Measurements from ENCODE around the gene HGFAC. TPM values are rescaled to one million over a fixed set of nuclear protein-coding genes. Genes with fewer than 3 reads are reported as not detected.
A peak's percentile ranks its signal among the peaks of the same experiment; 100 is the strongest.

Gene HGFAC
- total RNA-seq, 1 donor from 2014 or later, result 1.2 TPM

GRCh38 chr4:3413217-3413671 is 28.5 kb upstream of the HGFAC start:
- peaks cover 4% of the 10 kb centered on the region for H3K4me1 ChIP-seq
- H3K36me3 ChIP-seq, result peaks cover 29% of the 10 kb centered on the region
- H3K27me3 ChIP-seq, result no peaks in the 10 kb centered on the region
- no peak overlapping the region for H3K4me3 ChIP-seq
- no peaks in the 10 kb centered on the region for H3K9me3 ChIP-seq
- TF ChIP-seq, protein P1, sequence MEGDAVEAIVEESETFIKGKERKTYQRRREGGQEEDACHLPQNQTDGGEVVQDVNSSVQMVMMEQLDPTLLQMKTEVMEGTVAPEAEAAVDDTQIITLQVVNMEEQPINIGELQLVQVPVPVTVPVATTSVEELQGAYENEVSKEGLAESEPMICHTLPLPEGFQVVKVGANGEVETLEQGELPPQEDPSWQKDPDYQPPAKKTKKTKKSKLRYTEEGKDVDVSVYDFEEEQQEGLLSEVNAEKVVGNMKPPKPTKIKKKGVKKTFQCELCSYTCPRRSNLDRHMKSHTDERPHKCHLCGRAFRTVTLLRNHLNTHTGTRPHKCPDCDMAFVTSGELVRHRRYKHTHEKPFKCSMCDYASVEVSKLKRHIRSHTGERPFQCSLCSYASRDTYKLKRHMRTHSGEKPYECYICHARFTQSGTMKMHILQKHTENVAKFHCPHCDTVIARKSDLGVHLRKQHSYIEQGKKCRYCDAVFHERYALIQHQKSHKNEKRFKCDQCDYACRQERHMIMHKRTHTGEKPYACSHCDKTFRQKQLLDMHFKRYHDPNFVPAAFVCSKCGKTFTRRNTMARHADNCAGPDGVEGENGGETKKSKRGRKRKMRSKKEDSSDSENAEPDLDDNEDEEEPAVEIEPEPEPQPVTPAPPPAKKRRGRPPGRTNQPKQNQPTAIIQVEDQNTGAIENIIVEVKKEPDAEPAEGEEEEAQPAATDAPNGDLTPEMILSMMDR (IDR thresholded peaks at IDR 0.05), result no peak
- ATAC-seq (no peak), DNase-seq (peak; percentile 49)
- no peak overlapping the region for H3K27ac ChIP-seq
- intact Hi-C loops (cut with DNase I), result no loop called here

DNA sequence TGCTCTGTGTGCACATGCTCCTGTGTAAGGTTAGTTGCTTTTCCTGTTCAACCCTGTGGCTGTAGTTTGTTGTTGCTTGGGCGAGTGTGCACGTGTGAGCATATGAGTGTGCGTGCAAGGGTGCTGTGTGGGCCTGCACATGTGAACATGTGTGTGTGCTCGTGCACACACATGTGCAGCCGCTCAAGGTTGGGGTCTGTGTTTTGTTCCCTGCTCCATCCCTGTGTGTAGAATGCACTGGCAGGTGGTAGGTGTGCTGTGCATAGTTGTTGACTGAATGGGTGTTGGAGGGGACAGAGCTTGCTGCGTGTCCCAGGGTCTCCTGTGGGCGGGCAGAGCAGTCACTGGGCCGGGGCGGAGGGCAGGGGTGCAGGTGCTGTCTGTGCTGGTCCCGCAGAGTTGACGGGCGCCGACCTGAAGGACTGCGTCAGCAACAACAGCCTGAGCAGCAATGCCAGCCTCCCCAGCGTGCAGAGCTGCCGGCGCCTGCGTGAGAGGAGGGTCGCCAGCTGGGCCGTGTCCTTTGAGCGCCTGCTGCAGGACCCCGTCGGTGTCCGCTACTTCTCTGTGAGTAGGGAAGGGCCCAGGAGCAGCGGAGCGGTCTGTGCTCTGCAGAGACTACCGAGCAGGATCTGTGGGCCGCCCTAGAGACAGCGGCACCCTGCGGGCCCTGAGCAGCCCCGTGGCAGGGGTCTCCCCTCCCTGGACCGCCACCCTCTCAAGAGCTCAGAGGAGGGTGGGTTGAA is 27.9 kb upstream of the HGFAC start:
- Histone ChIP-seq H3K27me3 (no peaks in the 10 kb centered on the region), H3K9me3 (no peaks in the 10 kb centered on the region), H3K27ac (no peak overlapping the region), H3K4me1 (peaks cover 4% of the 10 kb centered on the region), H3K4me3 (no peak overlapping the region), H3K36me3 (peaks cover 33% of the 10 kb centered on the region)
- TF ChIP-seq, protein P1 (IDR thresholded peaks at IDR 0.05), result no peak
- no peak for ATAC-seq
- intact Hi-C loops (cut with DNase I), result no loop called here
- DNase-seq, result peak; percentile 49

DNA sequence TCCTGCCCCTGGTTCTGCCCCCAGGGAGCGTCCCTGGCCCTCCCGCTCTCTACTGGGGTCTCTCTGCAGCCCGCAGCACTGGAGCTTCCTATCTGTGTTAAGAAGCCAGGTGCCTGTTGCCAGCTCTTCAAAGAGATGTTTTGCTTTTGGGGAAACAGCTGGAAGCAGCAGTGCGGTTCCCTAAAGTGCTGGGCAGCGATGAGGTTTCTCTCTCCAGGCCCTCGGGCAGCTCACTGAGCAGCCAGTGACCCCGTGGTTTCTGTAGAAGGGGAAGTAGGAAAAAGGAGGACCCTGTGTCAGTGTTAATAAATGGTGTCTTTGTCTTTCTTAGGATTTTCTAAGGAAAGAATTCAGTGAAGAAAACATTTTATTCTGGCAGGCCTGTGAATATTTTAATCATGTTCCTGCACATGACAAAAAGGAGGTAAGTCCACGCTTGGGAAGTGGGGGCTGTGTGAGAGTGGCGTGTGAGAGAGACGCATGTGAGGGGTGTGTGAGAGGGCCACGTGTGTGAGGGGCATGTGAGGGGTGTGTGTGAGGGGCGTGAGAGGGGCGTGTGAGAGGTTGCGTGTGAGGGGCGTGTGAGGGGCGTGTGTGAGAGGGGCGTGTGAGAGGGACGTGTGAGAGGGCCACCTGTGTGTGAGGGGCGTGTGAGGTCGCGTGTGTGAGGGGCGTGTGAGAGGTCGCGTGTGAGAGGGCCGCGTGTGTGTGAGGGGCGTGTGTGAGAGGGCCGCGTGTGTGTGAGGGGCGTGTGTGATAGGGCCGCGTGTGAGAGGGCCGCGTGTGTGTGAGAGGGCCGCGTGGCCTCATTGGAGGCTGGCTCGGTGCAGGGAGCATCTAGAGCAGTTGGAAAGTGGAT is 27.1 kb upstream of the HGFAC start:
- peak; percentile 57 for DNase-seq
- TF ChIP-seq, protein P1 (IDR thresholded peaks at IDR 0.05), result no peak
- Histone ChIP-seq H3K4me3 (no peak overlapping the region), H3K4me1 (peaks cover 4% of the 10 kb centered on the region), H3K27me3 (no peaks in the 10 kb centered on the region), H3K27ac (no peak overlapping the region), H3K36me3 (peaks cover 35% of the 10 kb centered on the region), H3K9me3 (no peaks in the 10 kb centered on the region)
- intact Hi-C loops (cut with DNase I), result no loop called here
- ATAC-seq, result peak; percentile 37

GRCh38 chr4:3415471-3416141 is 26.2 kb upstream of the HGFAC start:
- peak; percentile 62 for DNase-seq
- Histone ChIP-seq H3K27ac (no peak overlapping the region), H3K9me3 (no peaks in the 10 kb centered on the region), H3K4me3 (no peak overlapping the region), H3K36me3 (peaks cover 45% of the 10 kb centered on the region), H3K4me1 (peaks cover 4% of the 10 kb centered on the region), H3K27me3 (no peaks in the 10 kb centered on the region)
- intact Hi-C loops (cut with DNase I), result no loop called here
- no peak for ATAC-seq
- TF ChIP-seq, protein P1 (IDR thresholded peaks at IDR 0.05), result no peak

DNA sequence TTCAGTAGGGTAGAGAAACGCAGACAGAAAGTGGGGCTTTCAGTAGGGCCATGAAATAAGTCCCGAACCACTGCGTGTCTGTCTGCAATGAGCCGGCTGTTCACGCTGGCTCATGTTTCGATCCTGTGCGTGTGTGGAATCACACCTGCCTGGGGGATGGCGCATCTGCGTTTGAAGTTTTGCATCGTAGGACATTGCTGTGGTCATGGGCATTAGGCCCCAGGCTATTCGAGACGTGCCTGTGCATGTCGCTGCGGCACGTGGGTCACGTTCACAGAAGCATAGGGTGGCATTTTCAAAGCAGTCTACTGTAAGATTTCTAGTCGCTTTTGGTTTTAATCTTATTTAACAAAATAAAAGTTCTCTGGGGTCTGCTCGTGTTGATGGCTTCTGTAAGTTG is 25.5 kb upstream of the HGFAC start:
- Histone ChIP-seq H3K27ac (no peak overlapping the region), H3K36me3 (peaks cover 48% of the 10 kb centered on the region), H3K4me3 (no peak overlapping the region), H3K4me1 (peaks cover 4% of the 10 kb centered on the region), H3K27me3 (no peaks in the 10 kb centered on the region), H3K9me3 (no peaks in the 10 kb centered on the region)
- TF ChIP-seq, protein P1 (IDR thresholded peaks at IDR 0.05), result no peak
- ATAC-seq (no peak), DNase-seq (peak; percentile 31)
- intact Hi-C loops (cut with DNase I), result no loop called here
